Ascending aorta (tissue), 2 donors: ENCODE results near the gene PRKCA. TPM values are rescaled to one million over a fixed set of nuclear protein-coding genes. Genes with fewer than 3 reads are reported as not detected.

Experiments
- DNase-seq, 2 donors: peaks; one replicate each; pipeline ENCODE4 v3.0.0-alpha.2; 2019; ENCODE audit warnings: low spot score in 2 of 2
- H3K27ac ChIP-seq, 2 donors: fragments of 200-600 bp; sonication (generic); one replicate each; pipeline ENCODE4 v1.5.1; 2016 to 2017; ENCODE audit warnings: mild to moderate bottlenecking in 1 of 2
- H3K27me3 ChIP-seq: fragments of 200-600 bp; sonication (generic); one replicate; pipeline ENCODE4 v1.5.1; 2017
- H3K36me3 ChIP-seq, 2 donors: fragments of 200-600 bp; sonication (generic); one replicate each; pipeline ENCODE4 v1.5.1; 2016
- H3K4me1 ChIP-seq, 2 donors: fragments of 200-600 bp; sonication (generic); one replicate each; pipeline ENCODE4 v1.5.1; 2016 to 2017; ENCODE audit warnings: mild to moderate bottlenecking in 1 of 2
- H3K4me3 ChIP-seq, 2 donors: fragments of 200-600 bp; sonication (generic); one replicate each; pipeline ENCODE4 v1.5.1; 2016 to 2017; ENCODE audit warnings: mild to moderate bottlenecking in 1 of 2
- H3K9me3 ChIP-seq, 2 donors: fragments of 200-600 bp; sonication (generic); one replicate each; pipeline ENCODE4 v1.5.1; 2016
- intact Hi-C: fragments of 100-400 bp; cut with DNase I; formaldehyde crosslinking; loops from one replicate; pipeline ENCODE4 v1.15.1; 2023
- total RNA-seq: library from RNA; depleted of rRNA; stranded (reverse); fragments of >200 nt; gene quantifications from one replicate; pipeline ENCODE4 v1.1.0, GENCODE V29; 2016
- TF ChIP-seq, protein P1 (sequence below), 3 experiments: fragments of 200-600 bp in 2 of 3; fragments of 450-650 bp in 1 of 3; sonication (generic) in 2 of 3; IDR thresholded peaks; one replicate each; pipeline ENCODE4 v1.5.1; 2016 to 2019; ENCODE audit warnings: antibody characterized with exemption in 3 of 3, mild to moderate bottlenecking in 1 of 3, moderate library complexity in 1 of 3

Gene PRKCA
- total RNA-seq, 1 donor from 2014 or later: 3.2 TPM

DNA sequence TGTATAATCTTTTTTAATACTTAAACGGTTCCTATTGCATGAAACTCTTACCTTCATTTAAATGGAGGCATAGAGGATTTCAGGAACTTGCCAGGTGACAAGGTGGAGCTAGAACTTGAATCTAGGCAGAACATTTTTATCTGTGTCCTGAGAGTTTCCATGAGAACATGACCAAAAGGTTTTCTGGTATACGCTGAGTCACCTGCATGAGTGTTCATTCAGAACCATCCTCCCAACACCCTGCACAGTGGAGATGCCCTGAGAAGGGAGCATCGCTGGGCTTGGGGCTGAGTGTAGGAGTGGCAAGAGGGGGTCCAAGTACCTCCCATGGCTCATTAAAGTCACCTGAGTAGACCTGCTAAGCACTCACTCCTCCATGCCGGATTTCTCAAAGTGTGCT lies 362.8 kb downstream of the PRKCA start:
- H3K27me3 ChIP-seq: no peaks in the 10 kb centered on the region
- DNase-seq: no peak
- intact Hi-C loops: no loop called here

DNA sequence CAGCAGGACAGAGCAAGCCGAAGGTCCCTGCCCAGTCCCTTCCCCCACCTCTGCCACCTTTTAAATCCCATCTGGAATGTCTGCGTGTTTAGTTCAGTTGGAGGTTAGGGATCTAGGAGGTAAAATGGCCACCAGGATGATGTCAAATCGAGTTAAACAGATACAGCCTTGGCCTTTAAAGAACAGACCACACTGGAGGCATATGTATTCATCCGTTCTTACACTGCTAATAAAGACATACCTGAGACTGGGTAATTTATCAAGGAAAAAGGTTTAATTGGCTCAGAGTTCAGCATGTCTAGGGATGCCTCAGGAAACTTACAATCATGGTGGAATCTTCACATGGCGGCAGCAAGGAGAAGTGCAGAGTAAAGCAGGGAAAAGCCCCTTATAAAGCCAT lies 364.7 kb downstream of the PRKCA start:
- no peak for DNase-seq
- no peak overlapping the region for H3K4me3 ChIP-seq
- TF ChIP-seq, protein P1, sequence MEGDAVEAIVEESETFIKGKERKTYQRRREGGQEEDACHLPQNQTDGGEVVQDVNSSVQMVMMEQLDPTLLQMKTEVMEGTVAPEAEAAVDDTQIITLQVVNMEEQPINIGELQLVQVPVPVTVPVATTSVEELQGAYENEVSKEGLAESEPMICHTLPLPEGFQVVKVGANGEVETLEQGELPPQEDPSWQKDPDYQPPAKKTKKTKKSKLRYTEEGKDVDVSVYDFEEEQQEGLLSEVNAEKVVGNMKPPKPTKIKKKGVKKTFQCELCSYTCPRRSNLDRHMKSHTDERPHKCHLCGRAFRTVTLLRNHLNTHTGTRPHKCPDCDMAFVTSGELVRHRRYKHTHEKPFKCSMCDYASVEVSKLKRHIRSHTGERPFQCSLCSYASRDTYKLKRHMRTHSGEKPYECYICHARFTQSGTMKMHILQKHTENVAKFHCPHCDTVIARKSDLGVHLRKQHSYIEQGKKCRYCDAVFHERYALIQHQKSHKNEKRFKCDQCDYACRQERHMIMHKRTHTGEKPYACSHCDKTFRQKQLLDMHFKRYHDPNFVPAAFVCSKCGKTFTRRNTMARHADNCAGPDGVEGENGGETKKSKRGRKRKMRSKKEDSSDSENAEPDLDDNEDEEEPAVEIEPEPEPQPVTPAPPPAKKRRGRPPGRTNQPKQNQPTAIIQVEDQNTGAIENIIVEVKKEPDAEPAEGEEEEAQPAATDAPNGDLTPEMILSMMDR (IDR thresholded peaks at IDR 0.05): no peak
- H3K36me3 ChIP-seq: no peaks in the 10 kb centered on the region
- H3K27me3 ChIP-seq: no peaks in the 10 kb centered on the region
- H3K9me3 ChIP-seq: no peaks in the 10 kb centered on the region
- no peaks in the 10 kb centered on the region for H3K4me1 ChIP-seq
- intact Hi-C loops: no loop called here
- H3K27ac ChIP-seq: no peak overlapping the region

More for the DNA sequence above, 362.8 kb downstream of the PRKCA start:
- Histone ChIP-seq H3K36me3 (no peaks in the 10 kb centered on the region), H3K4me3 (no peak overlapping the region), H3K9me3 (no peaks in the 10 kb centered on the region), H3K27ac (no peak overlapping the region), H3K4me1 (no peaks in the 10 kb centered on the region)
- TF ChIP-seq, protein P1 (IDR thresholded peaks at IDR 0.05): no peak

DNA sequence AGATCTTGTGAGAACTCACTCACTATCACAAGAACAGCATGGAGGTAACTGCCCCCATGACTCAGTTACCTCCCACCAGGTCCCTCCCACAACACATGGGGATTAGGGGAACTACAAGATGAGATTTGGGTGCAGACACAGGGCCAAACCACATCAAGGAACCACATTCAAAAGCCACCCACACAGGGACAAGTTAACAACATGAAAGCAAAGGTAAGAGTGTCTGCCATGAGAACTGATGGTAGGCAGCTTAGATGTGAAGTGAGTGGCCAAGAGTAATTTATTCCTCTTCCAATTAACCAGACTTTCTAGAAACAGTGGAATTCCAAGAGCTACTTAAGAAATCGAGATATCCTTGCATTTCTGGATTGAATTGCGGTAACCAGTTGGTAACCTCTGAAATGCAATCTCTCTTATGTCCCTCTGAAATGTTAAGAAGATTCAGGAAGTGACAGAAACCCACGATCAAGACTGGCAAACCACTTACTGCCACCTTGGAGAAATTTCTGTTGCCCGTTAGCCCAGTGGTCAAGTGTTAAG lies 365.1 kb downstream of the PRKCA start:
- no peaks in the 10 kb centered on the region for H3K27me3 ChIP-seq
- H3K9me3 ChIP-seq: no peaks in the 10 kb centered on the region
- intact Hi-C loops: no loop called here
- no peak overlapping the region for H3K4me3 ChIP-seq
- H3K36me3 ChIP-seq: no peaks in the 10 kb centered on the region
- DNase-seq: no peak
- H3K4me1 ChIP-seq: no peaks in the 10 kb centered on the region
- TF ChIP-seq, protein P1 (IDR thresholded peaks at IDR 0.05): no peak
- H3K27ac ChIP-seq: no peak overlapping the region

DNA sequence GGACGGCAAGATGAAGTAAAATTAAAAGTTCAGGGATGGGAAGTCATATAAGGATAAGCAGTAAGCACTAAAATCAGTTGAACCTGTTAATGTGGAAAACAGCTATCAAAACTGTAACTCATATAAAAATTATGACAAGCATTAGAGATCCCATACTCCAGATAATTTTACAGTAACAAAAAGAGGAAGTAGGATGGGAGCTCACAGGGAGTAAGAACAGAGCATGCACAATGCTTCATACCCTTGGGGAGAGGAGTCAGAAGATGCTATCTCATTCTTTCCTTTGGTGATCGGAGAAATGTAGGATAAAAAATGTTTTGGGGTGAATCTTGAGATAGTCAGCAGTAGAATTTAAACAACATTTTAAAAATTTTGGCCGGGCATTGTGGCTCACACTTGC lies 367.8 kb downstream of the PRKCA start:
- TF ChIP-seq, protein P1 (IDR thresholded peaks at IDR 0.05): no peak
- intact Hi-C loops: no loop called here

DNA sequence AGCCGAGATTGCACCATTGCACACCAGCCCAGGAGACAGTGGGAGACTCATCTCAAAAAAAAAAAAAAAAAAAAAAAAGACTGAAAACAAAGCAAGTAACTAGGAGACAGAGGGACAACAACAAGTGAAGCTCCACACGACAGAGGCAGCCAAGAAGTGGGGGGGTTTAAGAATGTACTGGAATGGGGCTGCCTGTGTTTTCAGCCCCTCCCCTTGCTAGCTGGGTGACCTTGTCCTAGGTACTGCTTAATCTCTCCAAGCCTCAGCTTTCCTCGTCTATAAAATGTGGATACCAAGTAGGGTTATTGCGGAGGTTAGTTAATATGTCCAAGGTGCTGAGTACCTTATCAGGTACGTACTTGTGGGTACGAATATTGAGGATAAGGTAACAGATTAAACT lies 368.7 kb downstream of the PRKCA start:
- DNase-seq: no peak
- Histone ChIP-seq H3K27ac (no peak overlapping the region), H3K4me1 (no peaks in the 10 kb centered on the region), H3K36me3 (no peaks in the 10 kb centered on the region), H3K4me3 (no peak overlapping the region), H3K27me3 (no peaks in the 10 kb centered on the region), H3K9me3 (no peaks in the 10 kb centered on the region)
- intact Hi-C loops: no loop called here
- TF ChIP-seq, protein P1 (IDR thresholded peaks at IDR 0.05): no peak

More for the DNA sequence above, 367.8 kb downstream of the PRKCA start:
- H3K27ac ChIP-seq: no peak overlapping the region
- no peaks in the 10 kb centered on the region for H3K27me3 ChIP-seq
- no peak overlapping the region for H3K4me3 ChIP-seq
- H3K9me3 ChIP-seq: no peaks in the 10 kb centered on the region
- no peak for DNase-seq
- H3K4me1 ChIP-seq: no peaks in the 10 kb centered on the region
- no peaks in the 10 kb centered on the region for H3K36me3 ChIP-seq
